Hepatocyte (in vitro differentiated cells): ENCODE results near the gene RARRES2. TPM values are rescaled to one million over a fixed set of nuclear protein-coding genes. Genes with fewer than 3 reads are reported as not detected.

Experiments
- DNase-seq: peaks from one replicate; pipeline ENCODE4 v3.0.0-alpha.2; 2016; ENCODE audit warnings: low spot score
- H2AFZ ChIP-seq: fragments of 200-600 bp; sonication (generic); 2 replicates; pipeline ENCODE4 v1.6.0; 2016; ENCODE audit warnings: antibody characterized with exemption, mild to moderate bottlenecking
- H3K27ac ChIP-seq: fragments of 200-600 bp; sonication (generic); 2 replicates; pipeline ENCODE4 v1.5.1; 2016; ENCODE audit warnings: mild to moderate bottlenecking
- H3K27me3 ChIP-seq: fragments of 200-600 bp; sonication (generic); 2 replicates; pipeline ENCODE4 v1.6.1; 2016
- H3K36me3 ChIP-seq: fragments of 200-600 bp; sonication (generic); replicated peaks from 2 replicates; pipeline ENCODE4 v1.5.1; 2016; ENCODE audit warnings: low read depth; ENCODE audit not compliant: insufficient read depth
- H3K4me1 ChIP-seq: fragments of 200-600 bp; sonication (generic); 2 replicates; pipeline ENCODE4 v1.5.1; 2016; ENCODE audit warnings: mild to moderate bottlenecking, moderate library complexity; ENCODE audit not compliant: insufficient read depth
- H3K4me2 ChIP-seq: fragments of 200-600 bp; sonication (generic); 2 replicates; pipeline ENCODE4 v1.6.0; 2016
- H3K4me3 ChIP-seq: fragments of 200-600 bp; sonication (generic); 2 replicates; pipeline ENCODE4 v1.5.1; 2016; ENCODE audit warnings: mild to moderate bottlenecking
- H3K79me2 ChIP-seq: fragments of 200-600 bp; sonication (generic); 2 replicates; pipeline ENCODE4 v1.6.0; 2017; ENCODE audit warnings: mild to moderate bottlenecking
- H3K9me2 ChIP-seq: fragments of 200-600 bp; sonication (generic); replicated peaks from 2 replicates; pipeline ENCODE4 v1.6.0; 2017; ENCODE audit warnings: mild to moderate bottlenecking; ENCODE audit not compliant: insufficient read depth
- H3K9me3 ChIP-seq: fragments of 200-600 bp; sonication (generic); 2 replicates; pipeline ENCODE4 v1.5.1; 2016; ENCODE audit warnings: low read depth, mild to moderate bottlenecking
- H4K20me1 ChIP-seq: fragments of 200-600 bp; sonication (generic); 2 replicates; pipeline ENCODE4 v1.6.0; 2016; ENCODE audit warnings: mild to moderate bottlenecking; ENCODE audit not compliant: insufficient read depth, poor library complexity, severe bottlenecking
- EZH2 ChIP-seq: fragments of 200-600 bp; sonication (generic); IDR thresholded peaks from 2 replicates; pipeline ENCODE4 v1.6.1; 2016; ENCODE audit warnings: antibody characterized with exemption, mild to moderate bottlenecking, borderline replicate concordance
- EZH2phosphoT487 ChIP-seq: fragments of 200-600 bp; sonication (generic); IDR thresholded peaks from one replicate; pipeline ENCODE4 v1.6.1; 2018; ENCODE audit warnings: antibody characterized with exemption, mild to moderate bottlenecking, low read depth, moderate library complexity; ENCODE audit not compliant: unreplicated experiment, severe bottlenecking
- WGBS: methylation state at CpG from one replicate; pipeline ENCODE4 v1.1.6; 2016; ENCODE audit warnings: low lambda C conversion rate; ENCODE audit errors: missing lambda C conversion rate; 5-methylcytosine and 5-hydroxymethylcytosine counted together
- polyA plus RNA-seq: library from polyadenylated mRNA; unstranded; fragments of >200 nt; fragmentation: Nextera tagmentation; extraction: Ambion mirVana; gene quantifications from 2 replicates; pipeline ENCODE4 v1.2.1, GENCODE V29; 2016
- total RNA-seq: library from RNA; depleted of rRNA; stranded (reverse); fragments of >200 nt; gene quantifications from 2 replicates; pipeline ENCODE4 v1.2.3, GENCODE V29; 2014
- TF ChIP-seq, protein P1 (sequence below): fragments of 200-600 bp; sonication (generic); IDR thresholded peaks from 2 replicates; pipeline ENCODE4 v1.5.1; 2016; ENCODE audit warnings: antibody characterized with exemption, mild to moderate bottlenecking; ENCODE audit not compliant: poor library complexity

The RARRES2 gene
- total and polyA plus RNA-seq, 2 experiments from 2014 or later = 104 to 187 TPM

GRCh38 chr7:150384406-150385301 lies 43.2 kb upstream of the RARRES2 start:
- Histone ChIP-seq H3K27ac (peak overlapping the region; percentile 65), H3K4me3 (no peak overlapping the region), H3K9me2 (no peaks in the 10 kb centered on the region), H3K4me2 (no peak overlapping the region), H3K36me3 (no peaks in the 10 kb centered on the region), H3K4me1 (peaks cover 35% of the 10 kb centered on the region), H2AFZ (no peak overlapping the region), H4K20me1 (no peaks in the 10 kb centered on the region), H3K79me2 (peaks cover 39% of the 10 kb centered on the region), H3K27me3 (no peaks in the 10 kb centered on the region), H3K9me3 (no peaks in the 10 kb centered on the region)
- no peak for DNase-seq
- WGBS = 89% methylated on average over 15 of the region's 15 CpGs
- no peak for TF ChIP-seq EZH2phosphoT487
- TF ChIP-seq, protein P1, sequence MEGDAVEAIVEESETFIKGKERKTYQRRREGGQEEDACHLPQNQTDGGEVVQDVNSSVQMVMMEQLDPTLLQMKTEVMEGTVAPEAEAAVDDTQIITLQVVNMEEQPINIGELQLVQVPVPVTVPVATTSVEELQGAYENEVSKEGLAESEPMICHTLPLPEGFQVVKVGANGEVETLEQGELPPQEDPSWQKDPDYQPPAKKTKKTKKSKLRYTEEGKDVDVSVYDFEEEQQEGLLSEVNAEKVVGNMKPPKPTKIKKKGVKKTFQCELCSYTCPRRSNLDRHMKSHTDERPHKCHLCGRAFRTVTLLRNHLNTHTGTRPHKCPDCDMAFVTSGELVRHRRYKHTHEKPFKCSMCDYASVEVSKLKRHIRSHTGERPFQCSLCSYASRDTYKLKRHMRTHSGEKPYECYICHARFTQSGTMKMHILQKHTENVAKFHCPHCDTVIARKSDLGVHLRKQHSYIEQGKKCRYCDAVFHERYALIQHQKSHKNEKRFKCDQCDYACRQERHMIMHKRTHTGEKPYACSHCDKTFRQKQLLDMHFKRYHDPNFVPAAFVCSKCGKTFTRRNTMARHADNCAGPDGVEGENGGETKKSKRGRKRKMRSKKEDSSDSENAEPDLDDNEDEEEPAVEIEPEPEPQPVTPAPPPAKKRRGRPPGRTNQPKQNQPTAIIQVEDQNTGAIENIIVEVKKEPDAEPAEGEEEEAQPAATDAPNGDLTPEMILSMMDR = no peak
- TF ChIP-seq EZH2 = no peak

GRCh38 chr7:150383710-150384397 lies 42.4 kb upstream of the RARRES2 start:
- TF ChIP-seq, protein P1 = no peak
- no peak for TF ChIP-seq EZH2
- TF ChIP-seq EZH2phosphoT487 = no peak
- Histone ChIP-seq H3K27ac (peak overlapping the region; percentile 65), H3K4me2 (peak overlapping the region; percentile 47), H3K27me3 (no peaks in the 10 kb centered on the region), H4K20me1 (no peaks in the 10 kb centered on the region), H3K4me3 (no peak overlapping the region), H3K36me3 (no peaks in the 10 kb centered on the region), H3K9me3 (no peaks in the 10 kb centered on the region), H3K4me1 (peaks cover 35% of the 10 kb centered on the region), H2AFZ (no peak overlapping the region), H3K9me2 (no peaks in the 10 kb centered on the region), H3K79me2 (peaks cover 43% of the 10 kb centered on the region)
- DNase-seq = peak; percentile 79
- 61% methylated on average over 21 of the region's 22 CpGs for WGBS

- DNase-seq = no peak
- Histone ChIP-seq H3K4me2 (peak overlapping the region; percentile 47), H3K4me1 (peaks cover 38% of the 10 kb centered on the region), H2AFZ (no peak overlapping the region), H3K36me3 (no peaks in the 10 kb centered on the region), H3K9me3 (no peaks in the 10 kb centered on the region), H3K27me3 (no peaks in the 10 kb centered on the region), H3K27ac (peak overlapping the region; percentile 19), H4K20me1 (no peaks in the 10 kb centered on the region), H3K4me3 (no peak overlapping the region), H3K79me2 (peaks cover 43% of the 10 kb centered on the region), H3K9me2 (no peaks in the 10 kb centered on the region)
- 48% methylated on average over 4 of the region's 4 CpGs for WGBS
- TF ChIP-seq, protein P1 = no peak
- TF ChIP-seq EZH2 = no peak
Measured at GRCh38 chr7:150382844-150383225, 41.4 kb upstream of the RARRES2 start.
